ENCODE measurements around the gene ATP9A.
A peak's percentile ranks its signal among the peaks of the same experiment; 100 is the strongest.

ATP9A gene

DNA sequence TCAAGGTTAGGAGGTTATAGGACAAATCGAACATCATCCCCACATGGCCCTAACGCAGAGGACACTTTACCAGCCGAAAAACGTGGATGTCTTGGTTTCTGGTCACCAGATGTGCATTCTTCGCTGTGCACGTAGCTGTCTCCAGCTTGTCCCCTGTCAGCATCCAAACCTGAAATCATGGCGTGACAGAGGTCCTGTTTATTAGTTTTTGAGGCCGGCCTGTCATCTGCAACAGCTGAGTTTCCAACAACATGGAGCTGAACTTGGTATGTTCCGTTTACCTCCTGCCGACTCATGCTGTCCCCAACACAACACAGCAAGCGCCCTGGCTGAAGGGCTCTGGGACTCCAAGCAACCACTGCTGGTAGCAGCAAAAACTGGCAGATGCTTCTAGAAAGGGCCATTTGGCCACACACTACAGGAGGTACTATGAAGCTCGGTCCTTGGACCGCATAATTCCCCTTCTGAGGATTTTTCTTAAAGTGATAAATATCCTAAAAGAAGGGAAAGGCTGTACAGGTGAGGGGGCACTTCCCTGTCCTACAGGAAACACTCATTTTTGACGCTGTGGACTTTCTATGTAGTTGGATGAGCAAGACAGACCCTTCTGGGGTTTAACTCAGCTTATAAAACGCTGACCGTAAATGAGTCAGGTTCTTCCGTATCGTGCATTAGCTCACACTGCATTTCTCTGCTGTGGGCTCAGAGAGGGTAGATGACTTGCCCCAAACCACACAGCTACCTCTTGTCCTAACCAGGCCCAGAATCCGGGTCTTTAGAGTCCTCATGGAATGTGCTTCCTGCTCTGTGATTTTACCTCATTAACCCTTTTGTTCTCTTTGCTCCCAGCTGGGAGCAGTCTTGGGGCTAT, 146.0 kb downstream of the ATP9A start:
- no peak for DNase-seq

DNA sequence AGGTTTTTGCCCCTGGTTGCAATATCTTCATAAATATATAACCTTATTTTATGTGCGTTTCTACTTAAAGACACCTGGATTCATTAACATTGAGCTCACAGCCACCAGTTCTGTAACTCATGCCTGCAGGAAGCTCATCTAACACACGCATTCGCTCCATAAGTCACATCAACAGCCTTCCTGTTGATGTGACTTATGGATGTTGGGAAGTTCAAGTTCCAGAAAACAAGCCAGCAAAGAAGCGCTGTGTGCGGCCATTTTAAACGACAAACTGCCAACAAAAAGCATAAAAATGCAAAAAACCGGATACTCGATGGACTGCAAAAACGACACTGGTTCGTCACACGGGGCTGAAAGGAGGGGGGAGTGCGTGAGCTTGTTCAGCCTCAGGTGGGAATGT, 147.8 kb downstream of the ATP9A start:
- no peak for DNase-seq

DNA sequence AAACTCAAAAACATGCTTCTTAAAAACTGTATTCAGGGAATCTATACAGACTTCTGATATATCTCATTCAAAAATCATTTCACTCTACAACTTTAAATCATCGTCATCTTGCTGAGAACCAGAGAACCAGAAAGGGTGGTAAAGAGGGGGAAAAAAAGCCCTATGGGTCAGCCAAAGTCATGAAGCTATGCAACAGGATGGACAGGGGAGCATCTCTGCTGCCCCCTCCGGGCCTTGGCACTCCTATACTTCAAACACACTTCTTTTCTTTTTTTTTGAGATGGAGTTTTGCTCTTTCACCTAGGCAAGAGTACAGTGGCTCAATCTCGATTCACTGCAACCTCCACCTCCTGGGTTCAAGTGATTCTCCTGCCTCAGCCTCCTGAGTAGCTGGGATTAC, 152.1 kb downstream of the ATP9A start:
- no peak for DNase-seq

DNA sequence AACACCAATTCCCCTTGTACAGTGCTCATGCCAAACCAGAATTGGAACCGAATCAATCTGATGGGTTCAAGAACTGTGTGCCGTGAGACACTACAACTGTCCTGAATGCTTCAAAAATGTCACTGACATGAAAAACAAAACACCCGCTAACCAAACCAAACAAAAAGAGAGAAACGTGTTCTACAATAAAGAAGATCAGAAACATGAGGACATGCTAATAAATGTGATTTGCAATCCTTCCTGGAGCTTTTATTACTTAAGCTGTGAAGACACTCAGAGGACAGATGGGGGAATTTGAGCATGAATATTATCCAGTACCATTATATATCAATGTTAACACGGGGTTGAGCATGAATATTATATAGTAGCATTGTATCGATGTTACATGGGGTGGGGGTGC, 153.5 kb downstream of the ATP9A start:
- DNase-seq: no peak

DNA sequence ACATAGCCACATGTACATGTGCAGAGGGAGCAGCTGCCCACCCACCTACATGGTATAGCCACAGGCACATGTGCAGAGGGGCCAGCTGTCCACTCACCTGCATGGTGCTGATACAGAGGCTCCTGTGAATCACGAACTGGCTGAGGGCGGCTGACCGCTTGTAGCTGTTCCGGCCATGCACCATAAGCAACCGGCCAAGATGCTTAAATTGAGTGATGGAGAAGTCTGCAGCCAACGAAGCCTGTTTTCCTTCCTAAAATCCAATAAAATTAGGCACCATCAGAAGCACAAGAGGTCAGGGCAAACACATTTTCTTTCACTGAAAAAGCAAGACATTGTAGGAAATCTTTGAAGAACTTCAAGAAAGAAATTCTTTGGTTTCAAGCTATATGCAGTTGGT, 154.6 kb downstream of the ATP9A start:
- DNase-seq: no peak

DNA sequence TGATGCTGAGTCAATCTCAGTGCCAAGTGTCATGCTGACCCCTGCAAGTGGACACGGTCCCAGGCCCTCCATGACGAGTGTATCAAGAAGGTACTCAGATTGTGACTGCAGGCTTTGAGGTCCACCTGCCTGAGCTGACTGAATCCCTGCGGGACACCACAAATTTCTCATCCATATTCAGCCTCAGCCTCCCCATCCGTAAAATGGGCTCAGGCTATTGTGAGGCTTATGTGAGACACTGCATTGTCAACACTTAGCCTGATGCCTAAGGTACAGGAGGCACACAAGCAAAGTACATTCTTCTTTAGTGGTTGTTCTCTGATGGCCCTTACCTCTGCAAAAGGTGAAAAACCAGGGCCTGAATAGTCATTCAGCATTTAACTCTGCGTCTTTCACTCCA, 155.3 kb downstream of the ATP9A start:
- no peak for DNase-seq

DNA sequence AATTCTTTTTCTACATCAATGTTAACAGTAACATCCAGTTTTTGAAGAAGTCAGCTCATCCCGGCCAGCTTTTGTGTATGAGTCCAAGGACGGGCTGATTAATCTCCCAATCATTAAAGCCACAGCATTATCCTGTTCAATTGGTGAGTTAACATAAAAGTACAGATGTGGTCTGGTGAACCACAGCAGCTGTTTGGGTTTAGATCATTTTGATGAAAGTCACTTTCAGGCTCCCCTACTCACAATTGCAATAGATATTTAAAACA, 156.6 kb downstream of the ATP9A start:
- DNase-seq: no peak

DNA sequence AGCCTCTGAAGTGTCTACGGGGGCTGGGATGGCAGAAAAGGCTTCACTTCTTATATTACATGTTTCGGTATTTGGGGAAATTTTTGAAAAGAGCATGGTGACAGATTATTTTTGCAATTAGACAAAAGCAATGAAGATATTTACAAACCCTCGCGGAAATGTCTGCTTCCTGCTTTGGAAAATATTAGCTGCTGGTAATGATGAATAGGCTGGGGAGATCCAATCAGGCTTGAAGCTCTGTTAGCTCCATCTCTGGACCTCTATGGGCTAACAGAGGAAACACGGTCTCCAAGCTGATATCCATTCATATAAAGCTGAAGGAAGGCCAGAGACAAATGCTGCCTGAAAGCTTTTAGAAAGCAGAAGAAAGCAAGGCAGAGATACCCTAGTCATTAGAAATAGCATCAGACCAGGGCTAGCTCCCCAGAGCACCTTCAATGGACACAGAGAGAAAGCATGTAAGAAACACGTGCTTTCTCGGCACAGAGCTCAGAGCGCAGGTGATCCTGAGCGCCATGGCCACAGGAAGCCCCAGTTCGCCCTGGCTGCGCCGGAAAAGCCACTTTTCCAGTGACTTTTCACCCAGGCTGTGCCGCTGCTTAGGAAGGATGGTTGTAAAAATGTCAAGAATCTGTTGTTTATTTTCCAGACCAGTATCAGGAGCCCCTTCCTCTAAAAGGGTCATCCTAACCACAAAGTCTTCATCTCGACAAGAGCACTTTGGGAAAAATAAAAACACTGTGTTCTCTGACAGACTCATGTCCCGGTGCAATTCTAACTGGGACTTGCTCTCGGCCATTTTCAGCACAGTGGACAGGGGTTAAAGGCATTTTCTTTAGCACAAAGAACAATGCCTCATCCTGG, 157.2 kb downstream of the ATP9A start:
- DNase-seq: no peak

DNA sequence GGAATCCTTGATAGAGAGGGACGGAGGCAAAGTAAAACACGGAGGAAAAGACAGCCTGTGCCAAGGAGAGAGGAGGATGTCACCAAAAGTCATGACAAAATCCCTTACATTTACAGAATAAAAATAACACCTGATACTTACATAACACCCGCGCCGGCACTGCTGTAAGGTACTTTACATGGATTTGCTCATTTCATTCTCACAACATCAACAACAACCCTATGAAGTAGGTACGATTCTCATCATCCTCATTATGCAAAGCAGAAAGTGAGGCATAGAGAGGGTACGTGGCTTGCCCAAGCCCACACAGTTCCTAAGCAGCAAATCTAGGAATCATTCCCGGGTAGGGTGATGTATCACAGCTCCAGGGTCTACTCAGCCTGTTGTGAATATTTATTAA, 158.1 kb downstream of the ATP9A start:
- DNase-seq: no peak

DNA sequence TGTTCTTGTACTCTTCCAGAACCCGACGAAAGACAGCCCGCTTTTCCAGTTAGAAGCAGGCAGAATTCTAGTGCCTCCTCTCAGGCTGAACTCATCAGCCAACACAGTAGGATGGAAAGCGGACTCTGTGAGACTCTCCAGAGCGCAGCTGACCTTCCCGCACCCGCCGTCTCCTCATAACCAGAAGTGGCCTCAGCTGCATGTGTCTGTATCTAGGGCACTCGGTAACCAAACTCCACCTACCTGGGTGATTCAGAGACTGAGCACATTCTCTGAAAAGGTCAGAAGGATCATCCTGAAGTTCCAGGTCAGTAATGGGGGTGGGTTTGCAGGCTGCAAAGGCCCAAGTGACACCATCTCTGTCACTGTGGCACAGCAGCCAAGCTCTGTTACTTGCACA, 158.9 kb downstream of the ATP9A start:
- DNase-seq: no peak

DNA sequence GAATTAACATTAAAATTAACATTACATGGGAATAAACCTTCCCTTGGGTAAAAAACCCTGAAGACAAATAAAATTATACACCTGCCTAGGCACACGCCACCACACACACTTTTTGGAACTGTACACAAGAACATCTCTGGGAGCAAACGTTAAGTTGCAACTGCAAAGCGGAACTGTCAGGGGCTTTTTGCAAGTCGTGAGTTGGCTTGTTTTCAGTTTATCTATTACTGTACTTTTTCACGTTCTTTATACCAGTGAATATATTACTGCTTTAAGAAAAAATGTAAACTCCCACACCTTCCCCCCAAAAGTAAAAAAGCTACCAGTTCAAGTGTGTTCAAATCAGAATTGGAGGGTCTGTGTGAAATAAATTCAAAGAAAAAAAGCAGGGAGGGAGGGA, 160.1 kb downstream of the ATP9A start:
- DNase-seq: no peak

DNA sequence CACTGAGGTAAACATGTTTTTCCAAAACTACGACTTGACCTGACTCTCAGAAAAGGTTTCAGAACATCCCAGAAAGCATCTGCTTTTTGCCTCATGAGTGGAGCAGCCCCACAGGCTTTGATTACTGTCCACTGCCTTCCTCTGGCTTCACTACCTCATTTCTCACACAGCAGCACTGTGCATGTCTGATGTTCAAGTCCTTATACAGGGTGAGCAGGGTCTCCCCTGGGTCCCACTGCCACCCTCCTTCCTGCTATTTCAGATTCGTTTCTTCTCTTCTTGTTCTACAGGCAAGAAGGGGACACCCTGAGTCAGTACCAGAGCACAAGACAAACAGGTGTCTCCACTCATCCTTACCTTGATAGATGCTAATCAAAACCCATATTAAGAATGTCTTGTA, 161.0 kb downstream of the ATP9A start:
- no peak for DNase-seq

DNA sequence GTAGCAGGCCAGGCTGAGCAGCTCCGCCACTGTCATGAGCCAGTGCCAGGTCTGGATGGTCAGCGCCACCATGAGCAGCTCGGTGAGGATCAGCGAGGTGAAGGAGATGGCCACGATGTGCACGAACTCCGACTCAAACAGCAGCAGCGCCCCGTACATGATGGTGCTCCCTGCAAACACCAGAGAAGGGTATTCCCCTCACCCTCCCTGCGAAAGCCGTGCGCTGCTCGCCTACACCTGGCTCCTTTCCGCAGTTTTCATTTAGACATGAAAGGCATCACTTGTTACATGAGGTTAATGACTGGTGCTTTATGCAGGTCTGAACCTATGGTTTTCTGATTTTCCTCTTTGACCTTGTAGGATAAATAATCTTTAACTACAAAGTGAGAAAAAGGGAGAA, 163.3 kb downstream of the ATP9A start:
- no peak for DNase-seq

DNA sequence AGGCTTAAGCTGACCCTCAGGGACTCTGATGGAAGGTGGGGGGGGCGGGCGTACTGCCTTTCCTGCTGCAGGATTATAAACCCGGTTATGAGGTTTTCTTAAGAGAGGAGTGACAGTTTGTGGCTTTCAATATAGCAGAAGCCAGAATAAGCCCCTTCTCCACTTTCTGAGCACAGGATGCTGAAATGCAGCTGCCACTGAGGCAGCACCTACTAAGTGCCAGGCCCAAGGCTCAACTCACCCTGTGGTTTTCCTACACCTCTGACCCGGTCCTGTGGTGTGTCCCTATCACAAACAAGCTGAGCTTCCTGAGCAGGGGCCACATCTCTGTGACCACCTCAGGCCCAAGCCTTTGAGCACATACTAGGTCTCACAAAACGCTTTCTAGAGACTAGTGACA, 166.1 kb downstream of the ATP9A start:
- DNase-seq: no peak

DNA sequence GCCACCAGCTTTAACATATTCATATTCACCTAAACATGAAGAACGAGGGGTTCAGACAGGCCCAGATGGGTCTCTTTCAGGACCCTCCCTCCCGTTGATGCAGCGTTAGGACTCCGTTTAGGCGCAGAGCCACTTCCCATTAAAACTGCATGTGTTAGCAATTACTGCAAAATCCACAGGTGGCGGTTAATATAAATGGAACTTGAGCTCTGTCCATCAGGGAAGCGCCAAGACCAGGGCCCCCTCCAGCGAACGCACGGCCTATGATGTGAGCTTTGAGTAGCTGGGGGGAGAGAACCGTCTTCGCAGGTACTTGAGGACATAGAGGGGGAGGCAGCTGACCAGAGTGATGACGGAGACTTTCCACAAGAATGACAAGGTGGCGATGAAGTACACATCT, 167.2 kb downstream of the ATP9A start:
- no peak for DNase-seq

DNA sequence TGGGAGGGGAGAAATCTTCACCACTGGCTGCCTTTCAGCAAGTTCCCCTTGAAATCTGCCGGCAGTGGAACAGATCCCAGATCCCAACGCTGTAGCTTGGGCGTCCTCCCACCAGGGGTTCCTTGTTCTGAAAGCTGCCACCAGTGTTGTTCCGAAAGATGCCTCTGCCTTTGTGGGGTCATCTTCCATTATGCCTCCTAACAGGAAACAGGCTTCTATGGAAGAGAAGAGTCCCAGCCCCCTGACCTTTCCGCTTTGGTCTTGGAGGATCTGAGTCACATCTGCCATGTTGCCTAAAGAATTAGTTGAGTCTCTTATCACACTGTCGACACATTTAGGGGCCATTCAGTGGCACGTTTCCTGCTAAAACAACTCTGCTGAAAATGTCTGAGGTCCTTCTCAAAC, 168.2 kb downstream of the ATP9A start:
- DNase-seq: no peak

DNA sequence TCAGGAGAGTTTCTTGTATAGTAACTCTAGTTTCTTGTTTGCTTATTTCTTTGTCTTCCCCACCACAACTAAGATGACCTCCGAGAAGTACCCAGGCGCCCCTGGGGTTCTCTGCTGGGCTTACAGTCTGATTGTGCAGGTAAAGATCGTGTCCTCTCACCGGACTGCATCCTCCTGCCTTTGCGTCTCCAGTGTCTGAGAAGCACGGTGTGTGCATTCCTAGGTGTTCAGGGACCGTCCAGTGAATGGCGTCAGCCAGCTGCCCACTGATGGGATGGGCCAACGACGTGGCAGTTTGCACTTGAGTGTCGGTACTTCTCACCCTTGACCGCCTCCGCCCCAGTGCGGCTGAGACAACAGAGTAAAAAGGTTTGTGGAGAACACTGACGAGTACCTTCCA, 169.6 kb downstream of the ATP9A start:
- no peak for DNase-seq

DNA sequence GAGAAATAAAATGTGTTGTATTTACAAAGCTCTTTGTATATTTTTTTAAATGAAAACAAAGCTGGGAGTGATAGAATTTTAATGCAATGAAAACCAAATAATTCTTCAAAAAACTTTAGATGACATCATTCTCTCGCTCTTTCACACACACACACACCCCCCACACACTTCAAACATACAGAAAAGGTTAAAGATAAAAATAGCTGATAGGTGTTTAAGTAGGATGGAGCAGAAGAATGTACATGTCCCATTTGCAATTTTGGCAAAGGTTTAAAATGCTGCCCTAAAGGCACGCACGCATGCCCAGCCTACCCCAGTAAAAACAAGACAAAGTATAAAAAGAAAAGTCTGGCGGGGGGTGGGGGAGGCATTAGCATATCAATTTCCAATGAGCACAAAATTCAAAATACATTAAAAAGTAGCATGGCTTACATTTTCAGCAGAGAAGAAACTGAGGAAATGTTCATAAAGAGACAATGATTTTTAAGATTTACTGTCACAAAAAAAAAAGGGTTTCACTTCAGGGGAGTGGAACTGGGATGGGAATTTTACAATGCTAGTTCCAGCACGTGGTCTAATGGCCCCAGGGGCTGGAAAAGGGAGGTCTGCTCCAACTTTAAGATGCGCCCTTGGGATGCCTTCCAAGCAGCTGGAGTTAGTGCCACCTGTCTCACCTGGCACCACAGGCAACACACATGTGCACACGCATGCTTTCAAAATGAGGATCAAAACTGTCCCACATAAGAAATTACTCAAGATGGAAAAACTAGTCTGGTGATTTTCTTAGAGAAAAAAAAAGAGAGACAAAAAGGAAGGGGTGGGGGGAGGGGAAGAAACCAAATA, 170.6 kb downstream of the ATP9A start:
- DNase-seq: no peak

DNA sequence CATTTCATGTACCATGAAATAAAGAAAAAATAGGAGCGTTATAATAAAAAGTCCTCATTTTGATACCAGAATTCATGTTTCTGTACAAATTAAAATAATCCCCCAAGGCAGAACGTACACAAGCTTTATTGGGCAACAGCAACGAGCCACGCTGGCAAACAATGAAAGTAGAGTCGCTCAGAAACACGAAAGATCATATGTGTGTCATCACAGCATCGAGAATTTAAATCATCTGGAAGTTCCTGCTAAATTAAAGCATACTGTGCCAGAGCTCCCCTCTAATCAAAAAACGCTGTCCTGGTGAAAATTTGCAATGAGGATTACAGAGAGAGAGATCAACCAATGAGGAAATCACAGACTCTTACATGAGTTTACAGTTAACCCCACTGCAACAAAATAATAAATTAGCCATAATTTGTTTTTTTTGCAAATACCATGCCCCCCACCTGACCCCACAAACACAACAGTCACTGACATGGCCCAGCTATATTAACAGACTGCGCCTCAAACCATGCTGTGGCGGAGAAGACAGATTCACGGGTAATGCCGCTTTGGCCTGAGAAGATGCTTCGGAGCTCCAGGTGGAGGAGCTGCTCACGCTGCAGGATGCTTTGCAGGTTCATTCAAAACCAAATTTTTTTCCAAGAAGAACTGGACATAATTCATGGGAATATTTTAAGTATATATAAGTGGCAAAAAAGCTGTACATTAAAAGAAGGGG, 171.4 kb downstream of the ATP9A start:
- no peak for DNase-seq

DNA sequence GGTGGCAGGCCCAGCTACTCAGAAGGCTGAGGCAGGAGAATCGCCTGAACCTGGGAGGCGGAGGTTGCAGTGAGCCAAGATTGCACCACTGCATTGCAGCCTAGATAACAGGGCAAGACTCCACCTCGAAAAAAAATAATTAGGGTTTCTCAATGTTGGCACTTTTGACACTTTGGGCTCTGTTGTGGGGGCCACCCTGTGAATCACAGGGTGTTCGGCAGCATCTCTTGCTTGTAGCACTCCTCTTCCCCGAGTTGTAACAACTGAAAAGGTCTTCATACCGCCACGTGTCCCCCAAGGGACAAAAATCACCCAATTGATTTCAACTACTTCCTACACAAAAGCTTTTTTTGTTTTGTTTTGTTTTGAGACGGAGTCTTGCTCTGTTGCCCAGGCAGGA, 172.4 kb downstream of the ATP9A start:
- DNase-seq: no peak

DNA sequence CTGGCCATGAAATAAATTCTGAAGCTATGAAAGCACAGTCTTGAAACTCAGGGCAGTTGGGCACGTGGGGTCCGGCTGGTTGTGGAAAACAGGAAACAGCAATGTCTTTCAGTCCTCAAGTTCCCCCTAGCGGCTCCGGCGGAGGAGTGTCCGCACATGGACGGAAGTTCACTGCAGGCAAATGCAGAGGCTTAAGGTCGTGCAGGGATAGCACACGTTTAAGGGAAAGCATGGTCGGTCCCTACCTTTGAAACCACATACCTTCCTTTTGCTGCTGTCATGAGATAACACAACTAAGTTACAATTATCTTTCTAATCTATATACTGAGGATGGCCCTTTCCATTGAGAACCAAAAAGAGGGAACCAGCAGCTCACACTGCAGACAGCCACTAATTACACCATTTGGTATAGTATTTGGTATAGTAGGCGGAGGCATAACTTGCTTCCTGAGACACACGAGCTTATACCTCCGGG, 173.1 kb downstream of the ATP9A start:
- DNase-seq: peak; percentile 66 to 75

DNA sequence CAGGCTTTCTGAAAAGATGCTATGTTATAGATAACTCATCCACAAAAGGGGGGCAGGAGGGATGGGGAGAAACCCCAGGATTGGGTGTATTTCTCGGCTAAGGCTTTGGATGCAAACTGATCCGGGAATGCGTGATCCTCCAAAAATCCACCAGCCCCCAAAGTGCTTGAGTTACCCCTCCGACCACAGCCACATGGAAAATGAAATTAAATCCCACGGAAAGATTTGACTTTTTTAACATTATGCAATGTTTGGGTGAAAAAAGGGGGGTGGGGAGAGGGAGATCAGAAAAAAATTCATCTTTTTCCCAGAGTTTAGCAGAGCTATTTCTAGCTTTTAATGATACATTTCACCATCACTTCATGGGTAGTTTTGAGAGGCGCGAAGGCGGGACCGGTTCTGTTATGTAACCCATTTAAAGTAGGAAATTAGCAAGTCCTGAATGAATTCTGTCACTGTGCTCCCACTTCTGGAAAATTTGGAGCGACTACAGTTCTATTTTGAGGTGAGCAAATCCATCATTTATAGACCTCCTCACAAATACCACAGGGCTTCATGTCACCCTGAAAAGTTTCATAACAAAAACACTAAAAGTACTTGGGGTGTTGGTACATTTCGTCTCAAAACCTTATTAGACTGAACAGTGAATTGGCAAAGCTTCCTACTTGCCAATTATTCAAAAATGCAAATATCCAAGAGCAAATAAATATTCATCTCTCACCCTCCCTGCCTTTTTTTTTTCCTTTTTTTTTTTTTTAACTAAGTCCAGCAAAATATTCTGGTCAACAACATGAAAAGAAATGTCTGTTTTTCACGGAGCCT, 173.7 kb downstream of the ATP9A start:
- no peak for DNase-seq

Measured in NCI-H1930 (cell line).